Motor neuron (in vitro differentiated cells): ENCODE results near the gene KNCN. TPM values are rescaled to one million over a fixed set of nuclear protein-coding genes. Genes with fewer than 3 reads are reported as not detected.

ENCODE experiments used
- ATAC-seq, 8 experiments: fragments of 200-7000 bp; cut with Tn5 transposase; replicated peaks in 6 of 8; 2 replicates each; pipeline ENCODE4 v1.8.0; 2021; ENCODE audit warnings: mild to moderate bottlenecking in 8 of 8, moderate library complexity in 8 of 8
- H3K27ac ChIP-seq, 2 donors: fragments of 250-450 bp; sonication (Bioruptor Pico); 2 replicates each; pipeline ENCODE4 v1.9.0; 2021; ENCODE audit warnings: antibody characterized with exemption in 2 of 2, mild to moderate bottlenecking in 2 of 2, moderate library complexity in 1 of 2
- H3K4me1 ChIP-seq, 2 donors: fragments of 250-450 bp; sonication (Bioruptor Pico); replicated peaks in 1 of 2; 2 replicates each; pipeline ENCODE4 v1.6.1; 2021; ENCODE audit warnings: antibody characterized with exemption in 2 of 2, mild to moderate bottlenecking in 2 of 2, moderate library complexity in 1 of 2
- H3K4me3 ChIP-seq, 5 donors: fragments of 250-450 bp; sonication (Bioruptor Pico); 2 replicates each; pipeline ENCODE4 v1.9.0; 2021; ENCODE audit warnings: antibody characterized with exemption in 5 of 5, mild to moderate bottlenecking in 5 of 5, moderate library complexity in 4 of 5
- WGBS, 10 experiments: fragments of 450-650 bp; shearing (Covaris generic); methylation state at CpG; one replicate each; pipeline ENCODE4 v1.0.0; 2022; 5-methylcytosine and 5-hydroxymethylcytosine counted together
- in situ Hi-C, 9 experiments: fragments of 400-800 bp; cut with MboI; loops; one replicate each; pipeline ENCODE4 v1.15.0; 2021; ENCODE audit warnings: low sequenced_read_pairs in 9 of 9, low pct_unique_long_range_greater_than_20kb in 2 of 9; ENCODE audit not compliant: unreplicated experiment in 9 of 9
- total RNA-seq, 8 experiments: library from RNA; unstranded; fragments of 300-600 nt; gene quantifications; 2 replicates each; pipeline versions ENCODE4 v1.2.3 to v1.2.4, GENCODE V29; 2022

The KNCN gene
- total RNA-seq, 8 experiments from 2014 or later, result 0.13 to 1.4 (median 0.32) TPM; not detected in 1

DNA sequence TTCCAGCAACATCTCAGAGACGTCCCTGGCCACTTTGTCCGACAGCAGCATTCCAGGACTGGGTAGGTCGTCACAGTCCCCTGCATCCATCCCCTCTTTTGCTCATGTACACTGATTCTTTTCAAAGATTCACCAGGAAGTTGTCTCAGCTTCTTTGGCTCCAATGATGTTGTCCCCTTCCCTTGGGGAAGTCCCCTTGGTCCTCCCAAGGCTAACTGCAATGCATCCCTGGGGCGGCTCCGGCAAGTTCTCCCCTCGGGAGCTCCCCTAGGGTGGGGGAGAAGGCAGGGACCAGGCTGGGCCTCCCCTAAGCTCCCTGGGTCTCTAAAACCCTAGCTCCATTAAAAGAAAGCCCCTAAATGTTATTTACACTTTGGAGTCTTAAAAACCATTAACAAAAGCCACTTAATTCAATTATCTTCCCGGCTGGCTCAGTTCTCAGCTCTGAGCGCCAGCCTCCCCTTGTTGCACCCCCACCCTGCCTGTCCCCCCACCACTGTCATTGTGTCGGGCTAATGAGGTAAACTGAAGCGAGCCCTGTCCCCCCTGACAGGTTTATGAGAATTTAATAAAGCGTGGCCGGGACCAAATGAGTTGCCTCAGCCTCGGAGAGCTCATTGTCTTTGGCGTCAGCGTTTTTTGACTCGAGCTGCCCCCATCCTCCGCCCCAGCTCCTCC, 25.3 kb downstream of the KNCN start:
- Histone ChIP-seq H3K27ac (no peak overlapping the region), H3K4me3 (no peak overlapping the region), H3K4me1 (peaks cover 5 to 7% of the 10 kb centered on the region in 2 donors)
- in situ Hi-C loops, result loop anchor here in 8 of 9 experiments (10.0 to 25.0 kb wide), 3 partner anchors 51 to 89 kb away; no protein-coding TSS in a partner anchor
- 14 to 64% (median 40%) methylated on average over 1 to 9 of the region's 17 CpGs; no CpG with 5 or more reads in 5 of the 10 experiments for WGBS, 10 experiments
- peak in 5 of 8 experiments; percentile 39 to 65 (median 60) for ATAC-seq

DNA sequence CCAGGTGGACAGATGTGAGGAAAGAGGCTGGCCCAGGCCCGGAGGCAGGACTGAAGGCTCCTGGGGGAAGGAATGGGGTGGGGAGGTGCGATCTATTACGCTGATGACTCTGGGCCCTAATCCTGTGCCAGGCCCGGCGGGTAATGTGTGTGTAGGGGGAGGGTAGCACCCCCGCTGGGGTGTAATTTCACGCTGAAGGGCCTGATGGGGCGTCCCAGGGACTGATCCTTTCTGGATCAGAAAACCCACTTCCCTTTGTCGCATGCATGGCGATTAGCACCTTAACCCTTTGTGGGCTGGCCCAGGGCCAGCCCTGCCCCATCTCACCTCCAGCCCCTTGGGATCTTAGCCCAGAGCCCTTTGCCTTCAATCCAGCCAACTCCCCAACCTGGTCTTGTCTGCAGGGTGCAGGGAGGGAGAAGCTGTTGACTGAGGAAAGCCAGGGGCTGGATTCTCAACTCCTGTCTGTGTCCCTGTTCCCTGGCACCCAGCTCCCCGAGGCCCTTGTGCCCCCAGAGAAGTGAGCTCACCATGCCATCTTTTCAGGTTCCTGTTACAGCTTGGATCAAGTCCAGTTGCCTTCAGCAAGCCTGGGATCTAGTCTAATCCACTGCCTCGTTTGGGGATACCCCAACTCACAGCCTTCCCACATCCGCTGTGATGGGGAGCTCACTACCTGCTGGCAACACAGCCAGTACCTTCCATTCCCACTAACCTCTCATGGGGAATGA, 26.0 kb downstream of the KNCN start:
- H3K4me1 ChIP-seq, result peaks cover 5 to 7% of the 10 kb centered on the region in 2 donors
- H3K27ac ChIP-seq, result no peak overlapping the region
- in situ Hi-C loops, result loop anchor here in 8 of 9 experiments (10.0 to 25.0 kb wide), 3 partner anchors 51 to 88 kb away; no protein-coding TSS in a partner anchor
- ATAC-seq, result no peak
- no peak overlapping the region for H3K4me3 ChIP-seq
- 8 to 73% (median 54%) methylated on average over 1 to 7 of the region's 13 CpGs; no CpG with 5 or more reads in 2 of the 10 experiments for WGBS, 10 experiments

- ATAC-seq, result no peak
- H3K27ac ChIP-seq, result no peak overlapping the region
- peaks cover 7 to 11% of the 10 kb centered on the region in 2 donors for H3K4me1 ChIP-seq
- in situ Hi-C loops, result loop anchor here in 8 of 9 experiments (10.0 to 25.0 kb wide), 3 partner anchors 50 to 88 kb away; no protein-coding TSS in a partner anchor
- WGBS, 10 experiments, result 71 to 100% (median 75%) methylated on average over 1 to 3 of the region's 5 CpGs; no CpG with 5 or more reads in 4 of the 10 experiments
- H3K4me3 ChIP-seq, result no peak overlapping the region
Measured at GRCh38 chr1:46524843-46525242, 26.6 kb downstream of the KNCN start.

GRCh38 chr1:46523496-46524353, 27.7 kb downstream of the KNCN start:
- H3K4me1 ChIP-seq, result peaks cover 7 to 13% of the 10 kb centered on the region in 2 donors
- WGBS, 10 experiments, result 34 to 100% (median 80%) methylated on average over 1 to 11 of the region's 11 CpGs; no CpG with 5 or more reads in 1 of the 10 experiments
- no peak overlapping the region for H3K27ac ChIP-seq
- H3K4me3 ChIP-seq, result no peak overlapping the region
- ATAC-seq, result no peak
- in situ Hi-C loops, result loop anchor here in 2 of 9 experiments (10.0 kb wide), 2 partner anchors 49 to 79 kb away; no protein-coding TSS in a partner anchor

DNA sequence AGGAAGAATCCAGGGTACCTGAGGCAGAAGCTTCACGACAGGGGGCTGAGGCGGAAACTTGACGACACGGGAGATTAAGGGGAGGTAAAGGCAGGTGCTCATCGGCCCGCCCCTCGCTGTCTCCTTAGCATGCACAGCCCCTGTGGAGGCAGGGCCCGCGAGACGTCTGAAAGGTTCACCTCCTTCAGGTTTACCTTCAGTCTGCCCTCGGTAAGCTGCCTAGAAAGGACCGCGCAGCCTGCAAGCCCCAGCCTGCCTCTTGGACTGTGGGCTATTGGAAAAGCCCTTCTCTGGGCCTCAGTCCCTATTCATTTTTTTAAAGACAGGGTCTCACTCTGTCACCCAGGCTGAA, 28.5 kb downstream of the KNCN start:
- WGBS, 10 experiments, result 62 to 89% (median 77%) methylated on average over 3 to 12 of the region's 13 CpGs; no CpG with 5 or more reads in 5 of the 10 experiments
- Histone ChIP-seq H3K4me1 (peaks cover 7 to 13% of the 10 kb centered on the region in 2 donors), H3K4me3 (no peak overlapping the region), H3K27ac (no peak overlapping the region)
- in situ Hi-C loops, result loop anchor here in 2 of 9 experiments (10.0 kb wide), 2 partner anchors 48 to 78 kb away; no protein-coding TSS in a partner anchor
- no peak for ATAC-seq

DNA sequence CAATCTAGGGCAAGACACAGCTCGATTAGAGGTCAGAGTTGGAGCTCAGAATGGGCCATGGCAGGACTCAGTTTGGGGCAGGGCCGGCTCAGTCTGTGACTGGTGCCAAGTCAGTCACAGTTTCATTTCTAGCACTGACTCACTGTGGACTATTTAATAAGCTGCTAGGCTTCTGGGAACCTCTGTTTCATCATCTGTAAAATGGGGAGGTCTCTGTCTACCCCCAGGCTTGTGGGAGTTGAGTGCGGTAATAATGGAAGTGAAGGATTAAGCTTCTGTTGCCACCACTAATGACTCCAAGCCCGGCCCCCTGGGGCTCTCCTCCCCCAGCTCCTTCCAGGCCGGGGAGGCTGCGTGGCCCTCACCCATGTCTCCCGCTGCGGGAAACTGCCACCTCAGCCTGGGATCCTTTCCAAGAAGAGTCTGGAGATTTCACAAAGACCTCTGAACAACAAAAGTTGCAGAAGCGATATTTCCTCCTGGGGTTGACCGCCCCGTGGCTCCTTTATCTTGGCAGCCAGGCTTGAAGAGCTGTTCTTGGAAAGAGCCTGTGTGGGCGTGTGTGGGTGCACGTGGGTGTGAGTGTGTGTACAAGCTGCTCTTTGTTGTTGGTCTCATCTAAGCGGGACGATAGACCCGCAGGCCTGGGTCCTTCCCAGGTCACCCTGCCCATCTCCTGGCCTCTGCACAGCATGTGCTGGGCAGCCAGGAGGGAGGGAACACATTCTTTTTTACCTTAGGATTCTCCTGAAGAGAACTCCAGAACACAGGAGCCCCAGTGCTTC, 29.1 kb downstream of the KNCN start:
- no peak overlapping the region for H3K4me3 ChIP-seq
- ATAC-seq, result peak in 6 of 8 experiments; percentile 18 to 75 (median 41)
- H3K4me1 ChIP-seq, result peaks cover 7 to 13% of the 10 kb centered on the region in 2 donors
- in situ Hi-C loops, result loop anchor here in 2 of 9 experiments (10.0 kb wide), 2 partner anchors 48 to 78 kb away; no protein-coding TSS in a partner anchor
- H3K27ac ChIP-seq, result no peak overlapping the region
- 0 to 100% (median 52%) methylated on average over 1 to 16 of the region's 16 CpGs; no CpG with 5 or more reads in 2 of the 10 experiments for WGBS, 10 experiments

- Histone ChIP-seq H3K27ac (no peak overlapping the region), H3K4me1 (peaks cover 2 to 11% of the 10 kb centered on the region in 2 donors), H3K4me3 (no peak overlapping the region)
- ATAC-seq, result no peak
- 20 to 88% (median 62%) methylated on average over 1 to 2 of the region's 2 CpGs; no CpG with 5 or more reads in 2 of the 10 experiments for WGBS, 10 experiments
- in situ Hi-C loops, result loop anchor here in 2 of 9 experiments (10.0 kb wide), 2 partner anchors 47 to 77 kb away; no protein-coding TSS in a partner anchor
Measured at GRCh38 chr1:46521414-46521813, 30.0 kb downstream of the KNCN start.

DNA sequence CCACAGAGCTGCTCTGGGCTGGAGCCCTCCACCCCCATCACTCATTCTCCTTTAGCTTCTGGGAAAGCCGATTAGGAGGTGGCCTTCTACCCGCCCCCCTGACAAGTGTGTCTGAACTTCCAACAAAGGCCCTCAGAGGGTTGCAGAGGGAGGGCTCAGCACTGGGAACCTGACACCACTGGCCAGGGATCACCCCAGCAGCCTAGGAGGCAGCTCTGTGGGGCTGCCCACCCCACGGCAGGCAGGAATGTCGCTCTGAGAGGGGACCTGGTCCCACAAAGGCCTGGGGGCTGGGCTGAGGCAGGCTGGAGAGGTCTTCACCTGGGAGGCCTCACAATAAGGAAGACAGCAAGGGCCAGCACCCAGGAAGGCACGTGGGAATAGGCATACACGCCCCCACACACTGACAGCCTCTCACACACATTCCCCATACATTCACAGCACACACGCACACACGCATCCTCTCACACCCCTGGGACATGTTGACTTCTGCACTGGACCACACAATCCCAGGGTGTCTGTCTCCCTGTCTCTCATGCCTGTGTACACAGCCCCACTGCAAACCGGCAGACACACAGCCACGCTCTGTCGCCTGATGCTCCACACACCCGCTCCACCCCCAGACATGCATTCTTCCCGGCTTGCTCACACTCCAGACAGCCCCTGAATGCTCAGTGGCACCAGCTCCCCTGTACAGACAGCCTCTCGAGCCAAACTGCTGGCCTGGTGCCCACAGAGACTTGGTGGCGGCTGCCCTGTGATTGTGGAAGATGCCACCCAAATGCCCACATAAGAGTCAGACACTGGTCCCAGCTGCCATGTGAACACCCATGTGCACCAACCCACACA, 31.2 kb downstream of the KNCN start:
- 0 to 62% (median 22%) methylated on average over 1 to 9 of the region's 15 CpGs; no CpG with 5 or more reads in 2 of the 10 experiments for whole genome bisulfite sequencing, 10 experiments
- H3K27ac ChIP-seq, result no peak overlapping the region
- in situ Hi-C loops, result loop anchor here in 2 of 9 experiments (10.0 kb wide), 2 partner anchors 45 to 75 kb away; no protein-coding TSS in a partner anchor
- peak; percentile 45 to 86 (median 68) for ATAC-seq
- H3K4me1 ChIP-seq, result peaks cover 2 to 6% of the 10 kb centered on the region in 2 donors
- H3K4me3 ChIP-seq, result no peak overlapping the region

DNA sequence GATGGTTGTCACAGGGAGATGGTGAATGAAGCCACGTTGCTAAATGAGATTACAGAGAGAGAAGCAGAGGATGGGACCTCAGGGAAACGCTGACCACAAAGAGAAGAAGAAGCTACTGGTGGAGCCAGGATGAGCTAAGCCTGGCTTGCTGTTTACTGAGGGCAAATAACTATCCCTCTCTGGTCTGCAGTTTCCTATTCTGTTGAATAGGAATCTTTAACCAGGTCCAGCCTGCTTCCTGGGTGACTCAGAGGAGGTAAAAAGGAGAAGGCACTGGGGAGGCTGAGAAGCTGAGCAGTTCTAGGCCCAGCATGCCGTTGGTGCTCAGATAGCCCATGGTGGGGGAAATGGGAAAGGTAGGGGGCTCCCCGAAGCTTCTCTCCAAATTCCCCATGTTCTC, 32.2 kb downstream of the KNCN start:
- 22 to 100% (median 84%) methylated on average over 1 to 4 of the region's 4 CpGs; no CpG with 5 or more reads in 2 of the 10 experiments for WGBS, 10 experiments
- no peak overlapping the region for H3K4me3 ChIP-seq
- H3K27ac ChIP-seq, result no peak overlapping the region
- no peak for ATAC-seq
- in situ Hi-C loops, result no loop called here
- H3K4me1 ChIP-seq, result peaks cover 2 to 6% of the 10 kb centered on the region in 2 donors

DNA sequence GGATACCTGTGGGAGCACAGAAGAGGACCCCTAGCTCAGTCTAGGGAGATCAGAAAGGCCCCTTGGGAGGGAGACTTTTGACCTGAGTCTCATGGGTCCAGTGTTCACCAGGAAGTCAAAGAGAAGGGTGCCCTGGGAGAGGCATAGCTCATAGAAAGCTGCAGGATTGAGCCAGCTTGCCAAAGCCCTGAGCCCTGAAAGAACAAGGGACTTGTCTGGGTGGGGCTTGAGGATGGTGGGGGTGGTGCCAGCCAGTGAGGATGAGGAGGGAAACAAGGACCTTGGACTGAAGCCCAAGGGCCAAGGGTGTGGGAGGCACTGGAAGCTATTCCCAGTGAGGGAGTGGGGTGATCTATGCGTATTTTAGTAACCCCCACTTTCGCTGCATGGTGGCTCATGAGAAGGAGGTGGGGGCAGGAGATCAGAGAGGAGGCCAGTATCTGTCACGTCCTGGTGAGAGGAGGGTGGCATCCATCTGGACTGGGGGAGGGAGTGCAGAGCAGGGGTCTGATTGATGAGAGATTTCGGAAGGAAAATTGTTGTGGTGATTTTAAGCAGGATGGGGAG, 33.4 kb downstream of the KNCN start:
- Histone ChIP-seq H3K27ac (no peak overlapping the region), H3K4me3 (no peak overlapping the region), H3K4me1 (peaks cover 2 to 6% of the 10 kb centered on the region in 2 donors)
- WGBS, 10 experiments, result 0 to 89% (median 53%) methylated on average over 1 to 4 of the region's 4 CpGs; no CpG with 5 or more reads in 2 of the 10 experiments
- ATAC-seq, result no peak
- in situ Hi-C loops, result no loop called here
